ENCODE measurements around the gene MBD6. TPM values are rescaled to one million over a fixed set of nuclear protein-coding genes. Genes with fewer than 3 reads are reported as not detected.

MBD6 gene
- total and polyA plus RNA-seq, 2 of the 8 experiments (the other 6 are each of a cell fraction or from before 2014, with no cell fraction given): 3.9 to 32.3 TPM

DNA sequence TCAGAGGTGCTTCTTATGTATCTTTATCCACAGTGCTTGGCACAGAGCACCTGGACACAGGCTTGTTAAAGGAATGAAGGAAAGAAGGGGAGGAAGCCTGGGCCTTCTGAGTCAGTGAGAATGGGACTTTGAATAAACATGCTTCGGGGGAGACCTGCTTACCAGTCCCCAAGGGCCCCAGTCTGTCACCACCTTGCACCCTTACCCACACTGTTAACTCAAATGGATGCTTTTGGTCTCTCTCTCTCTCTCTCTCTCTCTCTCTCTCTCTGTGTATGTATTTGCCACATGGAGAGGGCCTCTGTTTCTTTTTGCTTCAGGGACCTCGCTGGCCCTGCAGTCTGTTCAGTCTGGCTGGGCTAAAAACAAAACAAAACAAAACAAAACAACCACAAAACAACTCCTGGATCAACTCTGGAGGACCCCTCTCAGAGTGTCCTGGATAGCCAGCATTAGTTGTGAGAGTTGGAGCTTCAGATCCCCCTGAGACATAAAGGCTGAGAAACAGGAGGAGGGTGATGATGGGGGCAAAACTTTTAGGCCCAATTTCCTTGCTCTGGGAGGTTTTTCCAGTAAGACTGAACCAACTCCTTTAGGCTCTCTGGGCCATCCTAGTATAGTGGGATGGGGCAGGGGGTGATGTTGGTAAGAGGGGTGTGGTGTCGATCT, 29.1 kb downstream of the MBD6 start:
- H2BK15ac ChIP-seq (ENCODE audit: low read length): no peak overlapping the region
- H2BK120ac ChIP-seq (replicated peaks; ENCODE audit: low read depth, low read length): no peak overlapping the region
- no peak overlapping the region for H4K91ac ChIP-seq (replicated peaks; ENCODE audit: insufficient read length, low read length)
- H3K9ac ChIP-seq (replicated peaks in 1 of 4; ENCODE audit: extremely low read depth in 1 of 4, low read depth in 3 of 4, low read length in 3 of 4): 0 out of 7 replicates have a peak overlapping the region, but pooled peaks of 1 of the 4 experiments have one; percentile 22
- FAIRE-seq (no peak), DNase-seq (ENCODE audit: low read depth in 1 of 2, low spot score in 2 of 2) (no peak)
- peaks cover 10% of the 10 kb centered on the region for H3K79me1 ChIP-seq (ENCODE audit: low read depth, low read length)
- no peak overlapping the region for H2BK12ac ChIP-seq (ENCODE audit: low read depth, low read length)
- no peak overlapping the region for H4K5ac ChIP-seq (ENCODE audit: insufficient read length, low read depth, low read length)
- H3K56ac ChIP-seq (replicated peaks; ENCODE audit: insufficient read length, low read depth, low read length): no peak overlapping the region
- no peak overlapping the region for H3K23ac ChIP-seq (ENCODE audit: insufficient read length)
- no peak overlapping the region for H2AFZ ChIP-seq (ENCODE audit: low read length)
- no peaks in the 10 kb centered on the region for H3K9me3 ChIP-seq (ENCODE audit: insufficient read depth in 2 of 2, low read depth in 1 of 2, low read length in 1 of 2)
- H4K8ac ChIP-seq (ENCODE audit: extremely low read depth, insufficient read depth, low read length): no peak overlapping the region
- H3K4me2 ChIP-seq (ENCODE audit: insufficient read depth in 1 of 2, low read depth in 2 of 2, low read length in 2 of 2): peak overlapping the region; percentile 40 to 69; a peak in 3 of 4 replicates
- peaks cover 7 to 9% of the 10 kb centered on the region in 2 experiments for H4K20me1 ChIP-seq (replicated peaks in 1 of 2; ENCODE audit: control insufficient read depth in 1 of 2, insufficient read depth in 2 of 2, low read length in 2 of 2)
- no peak overlapping the region; the same call in 1 of the 2 replicates for H3K18ac ChIP-seq (ENCODE audit: extremely low read depth, low read length)
- H2BK20ac ChIP-seq (ENCODE audit: low read length): no peak overlapping the region
- H2BK5ac ChIP-seq (ENCODE audit: low read depth, low read length): no peak overlapping the region
- no peak overlapping the region for H3K4ac ChIP-seq (replicated peaks; ENCODE audit: insufficient read length, low read depth, low read length)
- 81% methylated on average over 3 of the region's 3 CpGs; no CpG with 5 or more reads in 1 of the 2 experiments for WGBS, 2 experiments (ENCODE audit: extremely low coverage in 1 of 2, insufficient coverage in 1 of 2, insufficient read length in 1 of 2, insufficient replicate concordance in 2 of 2, low coverage in 1 of 2, low lambda C conversion rate in 2 of 2, missing lambda C conversion rate in 1 of 2)
- H3K23me2 ChIP-seq (ENCODE audit: low read depth, low read length): peaks cover 13% of the 10 kb centered on the region
- peak overlapping the region in 2 of 4 experiments; percentile 11 to 96; a peak in 2 of 8 replicates for H3K4me3 ChIP-seq (ENCODE audit: extremely low read depth in 1 of 4, insufficient read depth in 2 of 4, low read depth in 3 of 4, low read length in 4 of 4)
- no peaks in the 10 kb centered on the region; a peak in 1 of 8 replicates for H3K36me3 ChIP-seq (ENCODE audit: control insufficient read depth in 2 of 4, insufficient read depth in 4 of 4, low read length in 3 of 4)
- no peak overlapping the region for H3K14ac ChIP-seq (ENCODE audit: insufficient read length)
- TF ChIP-seq POU5F1 (IDR thresholded peaks at IDR 0.05; ENCODE audit: low read depth, low read length) (no peak), NANOG (IDR thresholded peaks at IDR 0.05; ENCODE audit: insufficient read depth, low read depth, low read length, poor library complexity, severe bottlenecking) (no peak), ATF3 (IDR thresholded peaks at IDR 0.05; ENCODE audit: insufficient read depth, low read depth, low read length) (no peak), MAFK (IDR thresholded peaks at IDR 0.05; ENCODE audit: low read depth, low read length) (no peak), SP2 (IDR thresholded peaks at IDR 0.05; ENCODE audit: low read length) (no peak), ASH2L (IDR thresholded peaks at IDR 0.05; ENCODE audit: low read length) (no peak), CHD2 (IDR thresholded peaks at IDR 0.05; ENCODE audit: low read length) (no peak), SIRT6 (IDR thresholded peaks at IDR 0.05; ENCODE audit: low read length) (no peak), TAF1 (IDR thresholded peaks at IDR 0.05; ENCODE audit: low read depth, low read length) (no peak)
- TF ChIP-seq, protein P1, sequence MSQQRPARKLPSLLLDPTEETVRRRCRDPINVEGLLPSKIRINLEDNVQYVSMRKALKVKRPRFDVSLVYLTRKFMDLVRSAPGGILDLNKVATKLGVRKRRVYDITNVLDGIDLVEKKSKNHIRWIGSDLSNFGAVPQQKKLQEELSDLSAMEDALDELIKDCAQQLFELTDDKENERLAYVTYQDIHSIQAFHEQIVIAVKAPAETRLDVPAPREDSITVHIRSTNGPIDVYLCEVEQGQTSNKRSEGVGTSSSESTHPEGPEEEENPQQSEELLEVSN (IDR thresholded peaks at IDR 0.05): no peak
- no peak overlapping the region for H2AK5ac ChIP-seq (ENCODE audit: low read depth, low read length)
- H3K4me1 ChIP-seq (replicated peaks in 1 of 4; ENCODE audit: control insufficient read depth in 3 of 4, insufficient read depth in 4 of 4, low read length in 3 of 4): peaks cover 4 to 20% (median 11%) of the 10 kb centered on the region in 4 experiments; a peak in 6 of 7 replicates
- H3K79me2 ChIP-seq (ENCODE audit: control insufficient read depth in 1 of 2, insufficient read depth in 2 of 2, low read length in 2 of 2): peaks cover 0 to 34% of the 10 kb centered on the region in 2 experiments; a peak in 2 of 4 replicates
- CTCF ChIA-PET (ENCODE audit: partially characterized antibody): interaction anchor here (0.6 to 3.1 kb wide), 6 partner anchors 11 to 184 kb away, joined by 3 to 26 read pairs (median 3); no protein-coding TSS in a partner anchor
- no peak overlapping the region for H3K27ac ChIP-seq (ENCODE audit: low read depth, low read length)
- H3K27me3 ChIP-seq (replicated peaks in 1 of 4; ENCODE audit: control insufficient read depth in 3 of 4, extremely low read depth in 1 of 4, insufficient read depth in 3 of 4, low read length in 3 of 4): peaks cover 0 to 5% (median 3%) of the 10 kb centered on the region in 4 experiments; a peak in 2 of 7 replicates
- POLR2A ChIA-PET (ENCODE audit: partially characterized antibody): interaction anchor here (0.9 to 2.5 kb wide), 7 partner anchors 13 to 93 kb away, joined by 3 to 9 read pairs (median 3); partner anchors contain the start of gene DDIT3

Measured in H1 (cell line).